Trophoblast cell (in vitro differentiated cells and primary cell): ENCODE measurements around the gene GTF3C4.

Source experiments
- DNase-seq, 2 donors: peaks; one replicate each; pipeline ENCODE4 v3.0.0-alpha.2; 2016
- H2AFZ ChIP-seq: 2 replicates; pipeline ENCODE4 v1.6.1; 2013; ENCODE audit warnings: low read length, moderate library complexity, mild to moderate bottlenecking; ENCODE audit not compliant: insufficient read depth, poor library complexity
- H2AK5ac ChIP-seq: 2 replicates; pipeline ENCODE4 v1.6.1; 2013; ENCODE audit warnings: mild to moderate bottlenecking, low read length
- H2BK120ac ChIP-seq: 2 replicates; pipeline ENCODE4 v1.6.1; 2013; ENCODE audit warnings: low read length, mild to moderate bottlenecking, moderate library complexity; ENCODE audit not compliant: insufficient read depth, poor library complexity
- H2BK12ac ChIP-seq: 2 replicates; pipeline ENCODE4 v1.6.1; 2013; ENCODE audit warnings: mild to moderate bottlenecking, low read length, moderate library complexity
- H2BK5ac ChIP-seq: 2 replicates; pipeline ENCODE4 v1.6.1; 2013; ENCODE audit warnings: low read length, low read depth, moderate library complexity, mild to moderate bottlenecking; ENCODE audit not compliant: poor library complexity
- H3K14ac ChIP-seq: 2 replicates; pipeline ENCODE4 v1.6.1; 2013; ENCODE audit warnings: mild to moderate bottlenecking, low read length
- H3K18ac ChIP-seq: 2 replicates; pipeline ENCODE4 v1.6.1; 2013; ENCODE audit warnings: mild to moderate bottlenecking, low read length
- H3K23ac ChIP-seq: 2 replicates; pipeline ENCODE4 v1.6.1; 2013; ENCODE audit warnings: low read length
- H3K27ac ChIP-seq: 2 replicates; pipeline ENCODE4 v1.5.1; 2013; ENCODE audit warnings: low read depth, mild to moderate bottlenecking, inconsistent platforms, low read length, moderate library complexity
- H3K27me3 ChIP-seq: 2 replicates; pipeline ENCODE4 v1.6.1; 2013; ENCODE audit warnings: inconsistent platforms, mild to moderate bottlenecking, low read length, moderate library complexity; ENCODE audit not compliant: insufficient read depth
- H3K36me3 ChIP-seq, 2 experiments: 1 replicate in 1 of 2; 2 replicates in 1 of 2; pipeline ENCODE4 v1.6.1; 2013; ENCODE audit warnings: low read length in 2 of 2, mild to moderate bottlenecking in 2 of 2, moderate library complexity in 1 of 2; ENCODE audit not compliant: insufficient read depth in 2 of 2, control insufficient read depth in 1 of 2
- H3K4ac ChIP-seq: 2 replicates; pipeline ENCODE4 v1.6.1; 2013; ENCODE audit warnings: low read depth, mild to moderate bottlenecking, low read length, moderate library complexity
- H3K4me1 ChIP-seq, 2 experiments: 1 replicate in 1 of 2; 2 replicates in 1 of 2; pipeline ENCODE4 v1.6.1; 2013; ENCODE audit warnings: low read length in 2 of 2, mild to moderate bottlenecking in 2 of 2, moderate library complexity in 1 of 2; ENCODE audit not compliant: insufficient read depth in 2 of 2, control insufficient read depth in 1 of 2
- H3K4me2 ChIP-seq: 2 replicates; pipeline ENCODE4 v1.6.1; 2013; ENCODE audit warnings: inconsistent platforms, mild to moderate bottlenecking, low read length, moderate library complexity
- H3K4me3 ChIP-seq: 2 replicates; pipeline ENCODE4 v1.5.1; 2013; ENCODE audit warnings: mild to moderate bottlenecking, low read depth, low read length, inconsistent platforms
- H3K79me1 ChIP-seq: one replicate; pipeline ENCODE4 v1.6.1; 2013; ENCODE audit warnings: low read length
- H3K79me2 ChIP-seq: 2 replicates; pipeline ENCODE4 v1.6.1; 2013; ENCODE audit warnings: low read length, mild to moderate bottlenecking; ENCODE audit not compliant: control insufficient read depth, insufficient read depth, poor library complexity
- H3K9ac ChIP-seq: 2 replicates; pipeline ENCODE4 v1.6.1; 2013; ENCODE audit warnings: mild to moderate bottlenecking, low read length
- H3K9me3 ChIP-seq: 2 replicates; pipeline ENCODE4 v1.6.1; 2013; ENCODE audit warnings: low read depth, mild to moderate bottlenecking, control low read depth, inconsistent platforms, low read length; ENCODE audit not compliant: insufficient read depth
- H4K12ac ChIP-seq: 2 replicates; pipeline ENCODE4 v1.6.1; 2013; ENCODE audit warnings: low read depth, mild to moderate bottlenecking, low read length, moderate library complexity
- H4K8ac ChIP-seq: 2 replicates; pipeline ENCODE4 v1.6.1; 2013; ENCODE audit warnings: low read depth, mild to moderate bottlenecking, low read length, moderate library complexity
- H4K91ac ChIP-seq: one replicate; pipeline ENCODE4 v1.6.1; 2013; ENCODE audit warnings: low read depth, mild to moderate bottlenecking, low read length, moderate library complexity
- WGBS: extraction: QIAGEN DNeasy Blood & Tissue Kit; methylation state at CpG from one replicate; pipeline ENCODE4 v1.1.7; 2013; ENCODE audit warnings: missing lambda C conversion rate; ENCODE audit not compliant: insufficient read length, insufficient coverage; ENCODE audit errors: extremely low coverage; 5-methylcytosine and 5-hydroxymethylcytosine counted together

GTF3C4 gene

GRCh38 chr9:132627594-132627993, 42.7 kb upstream of the GTF3C4 start:
- Histone ChIP-seq H4K12ac (no peak overlapping the region), H3K4me3 (no peak overlapping the region), H3K18ac (no peak overlapping the region), H3K4me1 (no peaks in the 10 kb centered on the region), H2BK120ac (no peak overlapping the region), H2AK5ac (no peak overlapping the region), H3K79me1 (no peaks in the 10 kb centered on the region), H4K8ac (no peak overlapping the region), H3K14ac (no peak overlapping the region), H3K36me3 (peaks cover 28 to 40% of the 10 kb centered on the region in 2 experiments), H4K91ac (no peak overlapping the region), H3K23ac (no peak overlapping the region), H3K27ac (no peak overlapping the region), H3K4me2 (no peak overlapping the region), H3K4ac (no peak overlapping the region), H2AFZ (no peak overlapping the region), H2BK5ac (no peak overlapping the region), H3K79me2 (no peaks in the 10 kb centered on the region), H2BK12ac (no peak overlapping the region), H3K9ac (no peak overlapping the region), H3K9me3 (no peaks in the 10 kb centered on the region), H3K27me3 (no peaks in the 10 kb centered on the region)
- no CpG with 5 or more reads among the region's 11 CpGs for WGBS
- DNase-seq: no peak

GRCh38 chr9:132628746-132629145, 41.5 kb upstream of the GTF3C4 start:
- Histone ChIP-seq H3K4me3 (no peak overlapping the region), H2BK12ac (no peak overlapping the region), H2BK120ac (no peak overlapping the region), H2BK5ac (no peak overlapping the region), H3K9ac (no peak overlapping the region), H3K27me3 (no peaks in the 10 kb centered on the region), H3K79me1 (no peaks in the 10 kb centered on the region), H3K18ac (no peak overlapping the region), H3K23ac (no peak overlapping the region), H4K8ac (no peak overlapping the region), H3K9me3 (no peaks in the 10 kb centered on the region), H3K4ac (no peak overlapping the region), H3K4me2 (no peak overlapping the region), H3K14ac (no peak overlapping the region), H3K27ac (no peak overlapping the region), H4K12ac (no peak overlapping the region), H4K91ac (no peak overlapping the region), H3K79me2 (no peaks in the 10 kb centered on the region), H2AK5ac (no peak overlapping the region), H3K36me3 (peaks cover 25 to 38% of the 10 kb centered on the region in 2 experiments), H2AFZ (no peak overlapping the region), H3K4me1 (no peaks in the 10 kb centered on the region)
- no CpG with 5 or more reads among the region's 8 CpGs for WGBS
- peak; percentile 97 to 98 for DNase-seq

GRCh38 chr9:132630116-132630515, 40.1 kb upstream of the GTF3C4 start:
- H3K4ac ChIP-seq: no peak overlapping the region
- H2AK5ac ChIP-seq: no peak overlapping the region
- WGBS: no CpG with 5 or more reads among the region's 9 CpGs
- no peaks in the 10 kb centered on the region for H3K79me2 ChIP-seq
- no peak overlapping the region for H3K4me3 ChIP-seq
- no peak overlapping the region for H2BK120ac ChIP-seq
- H4K12ac ChIP-seq: no peak overlapping the region
- no peak overlapping the region for H3K14ac ChIP-seq
- H3K36me3 ChIP-seq: peaks cover 26 to 36% of the 10 kb centered on the region in 2 experiments
- no peak overlapping the region for H2BK12ac ChIP-seq
- no peak overlapping the region for H4K91ac ChIP-seq
- peaks cover 1% of the 10 kb centered on the region for H3K9me3 ChIP-seq
- no peaks in the 10 kb centered on the region for H3K79me1 ChIP-seq
- no peak overlapping the region for H3K4me2 ChIP-seq
- no peak overlapping the region for H2AFZ ChIP-seq
- H3K23ac ChIP-seq: no peak overlapping the region
- H3K27ac ChIP-seq: no peak overlapping the region
- no peak overlapping the region for H3K9ac ChIP-seq
- no peaks in the 10 kb centered on the region for H3K27me3 ChIP-seq
- DNase-seq: peak; percentile 26 to 65
- no peaks in the 10 kb centered on the region for H3K4me1 ChIP-seq
- H4K8ac ChIP-seq: no peak overlapping the region
- H2BK5ac ChIP-seq: no peak overlapping the region
- H3K18ac ChIP-seq: no peak overlapping the region

GRCh38 chr9:132630811-132631210, 39.5 kb upstream of the GTF3C4 start:
- no peak overlapping the region for H3K9ac ChIP-seq
- H3K4me3 ChIP-seq: no peak overlapping the region
- H2BK12ac ChIP-seq: no peak overlapping the region
- peaks cover 1% of the 10 kb centered on the region for H3K9me3 ChIP-seq
- no peaks in the 10 kb centered on the region for H3K4me1 ChIP-seq
- no peaks in the 10 kb centered on the region for H3K79me1 ChIP-seq
- H4K91ac ChIP-seq: no peak overlapping the region
- H3K27me3 ChIP-seq: no peaks in the 10 kb centered on the region
- peak; percentile 59 to 76 for DNase-seq
- H3K23ac ChIP-seq: no peak overlapping the region
- H2AFZ ChIP-seq: no peak overlapping the region
- H3K79me2 ChIP-seq: no peaks in the 10 kb centered on the region
- H2BK120ac ChIP-seq: no peak overlapping the region
- no peak overlapping the region for H3K27ac ChIP-seq
- no peak overlapping the region for H2AK5ac ChIP-seq
- no peak overlapping the region for H2BK5ac ChIP-seq
- H4K8ac ChIP-seq: no peak overlapping the region
- no peak overlapping the region for H4K12ac ChIP-seq
- no peak overlapping the region for H3K14ac ChIP-seq
- no CpG with 5 or more reads among the region's 3 CpGs for WGBS
- H3K4ac ChIP-seq: no peak overlapping the region
- no peak overlapping the region for H3K4me2 ChIP-seq
- H3K36me3 ChIP-seq: peaks cover 24 to 35% of the 10 kb centered on the region in 2 experiments
- H3K18ac ChIP-seq: no peak overlapping the region
